H1 (cell line): ENCODE measurements around the gene RBM15.

ENCODE experiments used
- CEBPB ChIP-seq: IDR thresholded peaks from 2 replicates; pipeline ENCODE4 v1.6.1; 2012; ENCODE audit warnings: low read depth, low read length
- CTCF ChIP-seq, 3 experiments: IDR thresholded peaks; 1 replicate in 2 of 3; 2 replicates in 1 of 3; pipeline versions ENCODE4 v1.5.1 to v1.6.1; 2011; ENCODE audit warnings: low read length in 3 of 3, mild to moderate bottlenecking in 3 of 3, inconsistent platforms in 2 of 3, low read depth in 1 of 3, moderate library complexity in 1 of 3; ENCODE audit not compliant: insufficient read depth in 1 of 3; ENCODE audit errors: control extremely low read depth in 1 of 3
- KDM1A ChIP-seq: fragments of 200-600, 300-600 bp; sonication (generic); IDR thresholded peaks from 2 replicates; pipeline ENCODE4 v1.7.1; 2016; ENCODE audit warnings: mild to moderate bottlenecking, low read length, borderline replicate concordance
- MAFK ChIP-seq: IDR thresholded peaks from 2 replicates; pipeline ENCODE4 v1.6.1; 2012; ENCODE audit warnings: low read depth, mild to moderate bottlenecking, improper control_type of control experiment, low read length
- MAX ChIP-seq: IDR thresholded peaks from 2 replicates; pipeline ENCODE4 v1.6.1; 2012; ENCODE audit warnings: inconsistent platforms
- PHF8 ChIP-seq: fragments of 200-600 bp; sonication (generic); conservative IDR thresholded peaks from 2 replicates; pipeline ENCODE4 v1.7.1; 2012; ENCODE audit warnings: low read depth, mild to moderate bottlenecking, inconsistent platforms, low read length, moderate library complexity
- POLR2A ChIP-seq, 2 experiments: IDR thresholded peaks; 1 replicate in 1 of 2; 2 replicates in 1 of 2; pipeline ENCODE4 v1.6.1; 2011; ENCODE audit warnings: low read depth in 2 of 2, low read length in 2 of 2, mild to moderate bottlenecking in 2 of 2; ENCODE audit errors: control extremely low read depth in 1 of 2
- RBBP5 ChIP-seq: IDR thresholded peaks from 2 replicates; pipeline ENCODE4 v1.7.1; 2012; ENCODE audit warnings: low read depth, mild to moderate bottlenecking, inconsistent platforms, low read length, moderate library complexity, borderline replicate concordance
- SP1 ChIP-seq: IDR thresholded peaks from 2 replicates; pipeline ENCODE4 v1.6.1; 2011; ENCODE audit warnings: low read depth, low read length
- TAF1 ChIP-seq: IDR thresholded peaks from 2 replicates; pipeline ENCODE4 v1.6.1; 2011; ENCODE audit warnings: mild to moderate bottlenecking, low read depth, low read length
- TBP ChIP-seq: IDR thresholded peaks from 2 replicates; pipeline ENCODE4 v1.6.1; 2011; ENCODE audit warnings: low read depth, low read length, improper control_type of control experiment
- TEAD4 ChIP-seq: IDR thresholded peaks from 2 replicates; pipeline ENCODE4 v1.6.1; 2012; ENCODE audit warnings: low read depth, low read length, inconsistent platforms, mixed read lengths
- YY1 ChIP-seq: IDR thresholded peaks from 2 replicates; pipeline ENCODE4 v1.6.1; 2011; ENCODE audit warnings: low read depth, mild to moderate bottlenecking, low read length

GRCh38 chr1:110360431-110360830 lies 21.3 kb downstream of the RBM15 start:
- TF ChIP-seq MAFK, result no peak
- TF ChIP-seq TEAD4, result no peak
- TF ChIP-seq TBP, result no peak
- no peak for TF ChIP-seq CTCF (IDR thresholded peaks at IDR 0.05; ENCODE audit: control extremely low read depth in 1 of 3, insufficient read depth in 1 of 3, low read depth in 1 of 3, low read length in 3 of 3)
- no peak for TF ChIP-seq MAX
- TF ChIP-seq KDM1A, result no peak
- TF ChIP-seq TAF1, result no peak
- TF ChIP-seq POLR2A (IDR thresholded peaks at IDR 0.05; ENCODE audit: control extremely low read depth in 1 of 2, low read depth in 2 of 2, low read length in 2 of 2), result no peak
- no peak for TF ChIP-seq RBBP5
- no peak for TF ChIP-seq YY1
- no peak for TF ChIP-seq PHF8
- no peak for TF ChIP-seq CEBPB
- no peak for TF ChIP-seq SP1
